GM18867 (cell line): ENCODE results near the gene ME3.
"Not testable (repeated sequence)": the region's sequence is repeated elsewhere in the genome, so short reads cannot be mapped to it uniquely, and the experiment has no call there.

Experiments used
- ATAC-seq: cut with Tn5 transposase; IDR thresholded peaks from one replicate; pipeline ENCODE4 v1.9.1; 2021; ENCODE audit warnings: mild to moderate bottlenecking, moderate library complexity; ENCODE audit not compliant: unreplicated experiment

The ME3 gene

GRCh38 chr11:86443415-86443814 is 229.0 kb downstream of the ME3 start:
- no peak for ATAC-seq

GRCh38 chr11:86442827-86443226 is 229.6 kb downstream of the ME3 start:
- ATAC-seq, result no peak

- no peak for ATAC-seq
Measured at GRCh38 chr11:86442420-86442819, 230.0 kb downstream of the ME3 start.

GRCh38 chr11:86440843-86441242 is 231.6 kb downstream of the ME3 start:
- no peak for ATAC-seq

GRCh38 chr11:86440305-86440716 is 232.1 kb downstream of the ME3 start:
- ATAC-seq, result no peak

GRCh38 chr11:86438685-86439084 is 233.7 kb downstream of the ME3 start:
- ATAC-seq, result no peak

- ATAC-seq, result no peak
Measured at GRCh38 chr11:86435711-86436110, 236.7 kb downstream of the ME3 start.

GRCh38 chr11:86433361-86434095 is 238.9 kb downstream of the ME3 start:
- not testable (repeated sequence) for ATAC-seq

GRCh38 chr11:86431258-86431657 is 241.2 kb downstream of the ME3 start:
- no peak for ATAC-seq

GRCh38 chr11:86427441-86427840 is 245.0 kb downstream of the ME3 start:
- ATAC-seq, result no peak

- ATAC-seq, result not testable (repeated sequence)
Measured at GRCh38 chr11:86423488-86423887, 248.9 kb downstream of the ME3 start.

- ATAC-seq, result no peak
Measured at GRCh38 chr11:86422371-86422770, 250.0 kb downstream of the ME3 start.

- ATAC-seq, result no peak
Measured at GRCh38 chr11:86421946-86422345, 250.5 kb downstream of the ME3 start.

GRCh38 chr11:86418917-86419316 is 253.5 kb downstream of the ME3 start:
- peak; percentile 66 for ATAC-seq

- ATAC-seq, result no peak
Measured at GRCh38 chr11:86418513-86418912, 253.9 kb downstream of the ME3 start.

GRCh38 chr11:86418106-86418505 is 254.3 kb downstream of the ME3 start:
- ATAC-seq, result no peak

GRCh38 chr11:86416951-86417350 is 255.5 kb downstream of the ME3 start:
- ATAC-seq, result not testable (repeated sequence)

GRCh38 chr11:86416494-86416893 is 255.9 kb downstream of the ME3 start:
- no peak for ATAC-seq

- no peak for ATAC-seq
Measured at GRCh38 chr11:86415026-86415425, 257.4 kb downstream of the ME3 start.

GRCh38 chr11:86414032-86414431 is 258.4 kb downstream of the ME3 start:
- no peak for ATAC-seq

GRCh38 chr11:86408845-86409244 is 263.6 kb downstream of the ME3 start:
- ATAC-seq, result no peak

- ATAC-seq, result no peak
Measured at GRCh38 chr11:86403458-86403857, 269.0 kb downstream of the ME3 start.

GRCh38 chr11:86398106-86398505 is 274.3 kb downstream of the ME3 start:
- no peak for ATAC-seq
